HepG2 (cell line): ENCODE data around the gene RHBDD2. TPM values are rescaled to one million over a fixed set of nuclear protein-coding genes. Genes with fewer than 3 reads are reported as not detected.

ENCODE experiments used
- CBX5 ChIP-seq: sonication (generic); formaldehyde crosslinking; IDR thresholded peaks from 2 replicates; pipeline ENCODE4 v1.4.0; 2020; ENCODE audit warnings: missing genetic modification reagents, borderline replicate concordance
- DMAP1 ChIP-seq: IDR thresholded peaks from 2 replicates; pipeline ENCODE4 v1.6.1; 2016
- FOXC1 ChIP-seq: sonication (generic); formaldehyde crosslinking; IDR thresholded peaks from 2 replicates; pipeline ENCODE4 v1.8.0; 2022; ENCODE audit warnings: mild to moderate bottlenecking, missing genetic modification reagents, borderline replicate concordance
- FOXK2 ChIP-seq: fragments of 450-650 bp; IDR thresholded peaks from 2 replicates; pipeline ENCODE4 v1.6.1; 2016
- HMG20A ChIP-seq: IDR thresholded peaks from 2 replicates; pipeline ENCODE4 v1.6.1; 2016; ENCODE audit warnings: borderline replicate concordance
- MEIS2 ChIP-seq: sonication (generic); formaldehyde crosslinking; IDR thresholded peaks from 2 replicates; pipeline ENCODE4 v1.9.0; 2021; ENCODE audit warnings: mild to moderate bottlenecking, missing genetic modification reagents
- NFE2L1 ChIP-seq: sonication (generic); formaldehyde crosslinking; IDR thresholded peaks from 2 replicates; pipeline ENCODE4 v1.4.0; 2020; ENCODE audit warnings: missing genetic modification reagents, mild to moderate bottlenecking, borderline replicate concordance
- RAD21 ChIP-seq: fragments of 450-650 bp; formaldehyde crosslinking; IDR thresholded peaks from 2 replicates; pipeline ENCODE4 v1.5.0; 2020; ENCODE audit warnings: mild to moderate bottlenecking
- TBP ChIP-seq: sonication (generic); formaldehyde crosslinking; IDR thresholded peaks from 2 replicates; pipeline ENCODE4 v1.5.0; 2020; ENCODE audit warnings: missing genetic modification reagents
- ZNF12 ChIP-seq: sonication (generic); formaldehyde crosslinking; IDR thresholded peaks from 2 replicates; pipeline ENCODE4 v1.5.0; 2020; ENCODE audit warnings: missing genetic modification reagents
- ZNF224 ChIP-seq: sonication (generic); formaldehyde crosslinking; IDR thresholded peaks from 2 replicates; pipeline ENCODE4 v1.5.0; 2020; ENCODE audit warnings: mild to moderate bottlenecking, missing genetic modification reagents
- ZNF432 ChIP-seq: sonication (generic); formaldehyde crosslinking; IDR thresholded peaks from 2 replicates; pipeline ENCODE4 v1.5.0; 2020; ENCODE audit warnings: missing genetic modification reagents, mild to moderate bottlenecking, borderline replicate concordance
- ZNF44 ChIP-seq: sonication (generic); formaldehyde crosslinking; IDR thresholded peaks from 2 replicates; pipeline ENCODE4 v1.5.1; 2020; ENCODE audit warnings: mild to moderate bottlenecking, missing genetic modification reagents
- ZNF530 ChIP-seq: sonication (generic); formaldehyde crosslinking; IDR thresholded peaks from 2 replicates; pipeline ENCODE4 v1.5.0; 2020; ENCODE audit warnings: low read depth, mild to moderate bottlenecking, missing genetic modification reagents
- ZNF589 ChIP-seq: sonication (generic); formaldehyde crosslinking; conservative IDR thresholded peaks from 2 replicates; pipeline ENCODE4 v1.8.0; 2022; ENCODE audit warnings: mild to moderate bottlenecking, moderate library complexity, missing genetic modification reagents
- ZNF615 ChIP-seq: sonication (generic); formaldehyde crosslinking; IDR thresholded peaks from 2 replicates; pipeline ENCODE4 v1.5.0; 2020; ENCODE audit warnings: mild to moderate bottlenecking, missing genetic modification reagents, borderline replicate concordance
- ZNF7 ChIP-seq: IDR thresholded peaks from 2 replicates; pipeline ENCODE4 v1.6.1; 2016; ENCODE audit warnings: missing biosample characterization, missing genetic modification reagents
- polyA plus RNA-seq, 8 experiments: library from polyadenylated mRNA; depleted of rRNA in 3 of 8; stranded (reverse) in 7 of 8; unstranded in 1 of 8; fragments of >200 nt; fragmentation: Illumina TruSeq in 4 of 8; extraction: Trizol in 4 of 8; gene quantifications; 2 replicates each; pipeline versions ENCODE4 v1.2.1 to v1.2.3, GENCODE V29; 2011 to 2016; ENCODE audit warnings: low read depth in 4 of 8, missing spikeins in 1 of 8, mixed read lengths in 1 of 8; ENCODE audit not compliant: insufficient read depth in 1 of 8
- total RNA-seq, 5 experiments: library from RNA; depleted of rRNA; stranded (reverse); fragments of >200 nt; fragmentation: Illumina TruSeq; extraction: Trizol; gene quantifications; 2 replicates each; pipeline ENCODE4 v1.2.3, GENCODE V29; 2016; ENCODE audit warnings: low read depth in 1 of 5
- TF ChIP-seq, protein P1 (sequence below): sonication (generic); IDR thresholded peaks from 2 replicates; pipeline ENCODE4 v1.6.1; 2016; ENCODE audit warnings: low read depth, borderline replicate concordance
- TF ChIP-seq, protein P2 (sequence below): sonication (generic); formaldehyde crosslinking; IDR thresholded peaks from 2 replicates; pipeline ENCODE4 v1.4.0; 2020; ENCODE audit warnings: mild to moderate bottlenecking, missing genetic modification reagents, borderline replicate concordance
- TF ChIP-seq, protein P3 (sequence below): IDR thresholded peaks from 2 replicates; pipeline ENCODE4 v1.6.1; 2016; ENCODE audit warnings: low read depth, borderline replicate concordance
- TF ChIP-seq, protein P4 (sequence below): sonication (generic); formaldehyde crosslinking; conservative IDR thresholded peaks from 2 replicates; pipeline ENCODE4 v1.4.0; 2020; ENCODE audit warnings: mild to moderate bottlenecking, missing genetic modification reagents, moderate library complexity
- TF ChIP-seq, protein P5 (sequence below): sonication (generic); formaldehyde crosslinking; IDR thresholded peaks from 2 replicates; pipeline ENCODE4 v1.5.1; 2020; ENCODE audit warnings: missing genetic modification reagents, mild to moderate bottlenecking, borderline replicate concordance

Gene RHBDD2
- total and polyA plus RNA-seq, 2 of the 13 experiments (the other 11 are each of a cell fraction or from before 2014, with no cell fraction given) = 23.1 to 26.4 TPM

DNA sequence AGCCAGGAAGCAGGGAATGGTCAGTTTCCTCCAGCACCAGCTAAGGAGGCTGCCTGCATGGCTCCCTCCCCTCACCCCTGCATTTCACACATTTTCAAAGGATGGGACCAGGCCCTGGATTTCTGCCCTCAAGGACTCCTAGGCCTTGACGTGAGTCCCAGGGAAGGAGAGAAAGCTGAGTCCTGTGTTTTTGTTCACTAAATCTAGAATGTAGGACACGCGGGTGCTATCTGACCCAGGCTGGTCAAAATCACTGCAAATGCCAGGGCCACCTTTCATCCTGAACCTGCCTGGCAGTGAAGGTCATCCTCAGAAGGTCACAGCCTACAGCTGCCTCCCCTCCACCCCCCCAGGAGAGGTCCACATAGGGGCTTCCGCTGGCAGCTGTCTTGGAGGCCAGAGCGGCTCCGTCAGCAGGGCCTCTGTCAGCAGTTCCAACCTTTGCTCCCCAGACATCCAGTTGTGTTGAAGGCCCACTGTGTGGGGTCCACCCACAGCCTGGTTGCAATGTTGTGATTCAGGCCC is 18.0 kb downstream of the RHBDD2 start (continued):
- TF ChIP-seq, protein P1, sequence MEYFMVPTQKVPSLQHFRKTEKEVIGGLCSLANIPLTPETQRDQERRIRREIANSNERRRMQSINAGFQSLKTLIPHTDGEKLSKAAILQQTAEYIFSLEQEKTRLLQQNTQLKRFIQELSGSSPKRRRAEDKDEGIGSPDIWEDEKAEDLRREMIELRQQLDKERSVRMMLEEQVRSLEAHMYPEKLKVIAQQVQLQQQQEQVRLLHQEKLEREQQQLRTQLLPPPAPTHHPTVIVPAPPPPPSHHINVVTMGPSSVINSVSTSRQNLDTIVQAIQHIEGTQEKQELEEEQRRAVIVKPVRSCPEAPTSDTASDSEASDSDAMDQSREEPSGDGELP = peak; percentile 72; the same call in 1 of the 2 replicates
- 0 out of 2 replicates have a peak, but pooled peaks have one; percentile 29 for TF ChIP-seq DMAP1 (CRISPR knock-in tag)
- TF ChIP-seq, protein P2, sequence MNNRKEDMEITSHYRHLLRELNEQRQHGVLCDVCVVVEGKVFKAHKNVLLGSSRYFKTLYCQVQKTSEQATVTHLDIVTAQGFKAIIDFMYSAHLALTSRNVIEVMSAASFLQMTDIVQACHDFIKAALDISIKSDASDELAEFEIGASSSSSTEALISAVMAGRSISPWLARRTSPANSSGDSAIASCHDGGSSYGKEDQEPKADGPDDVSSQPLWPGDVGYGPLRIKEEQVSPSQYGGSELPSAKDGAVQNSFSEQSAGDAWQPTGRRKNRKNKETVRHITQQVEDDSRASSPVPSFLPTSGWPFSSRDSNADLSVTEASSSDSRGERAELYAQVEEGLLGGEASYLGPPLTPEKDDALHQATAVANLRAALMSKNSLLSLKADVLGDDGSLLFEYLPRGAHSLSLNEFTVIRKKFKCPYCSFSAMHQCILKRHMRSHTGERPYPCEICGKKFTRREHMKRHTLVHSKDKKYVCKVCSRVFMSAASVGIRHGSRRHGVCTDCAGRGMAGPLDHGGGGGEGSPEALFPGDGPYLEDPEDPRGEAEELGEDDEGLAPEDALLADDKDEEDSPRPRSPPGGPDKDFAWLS (CRISPR knock-in tag) = no peak
- TF ChIP-seq ZNF224 (CRISPR knock-in tag) = no peak
- TF ChIP-seq TBP (CRISPR knock-in tag) = no peak
- TF ChIP-seq ZNF530 (CRISPR knock-in tag) = no peak
- 0 out of 2 replicates have a peak, but pooled peaks have one; percentile 22 for TF ChIP-seq HMG20A (CRISPR knock-in tag)
- TF ChIP-seq ZNF589 (CRISPR knock-in tag) = no peak
- TF ChIP-seq, protein P3, sequence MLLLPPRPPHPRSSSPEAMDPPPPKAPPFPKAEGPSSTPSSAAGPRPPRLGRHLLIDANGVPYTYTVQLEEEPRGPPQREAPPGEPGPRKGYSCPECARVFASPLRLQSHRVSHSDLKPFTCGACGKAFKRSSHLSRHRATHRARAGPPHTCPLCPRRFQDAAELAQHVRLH (CRISPR knock-in tag) = no peak
- TF ChIP-seq, protein P4, sequence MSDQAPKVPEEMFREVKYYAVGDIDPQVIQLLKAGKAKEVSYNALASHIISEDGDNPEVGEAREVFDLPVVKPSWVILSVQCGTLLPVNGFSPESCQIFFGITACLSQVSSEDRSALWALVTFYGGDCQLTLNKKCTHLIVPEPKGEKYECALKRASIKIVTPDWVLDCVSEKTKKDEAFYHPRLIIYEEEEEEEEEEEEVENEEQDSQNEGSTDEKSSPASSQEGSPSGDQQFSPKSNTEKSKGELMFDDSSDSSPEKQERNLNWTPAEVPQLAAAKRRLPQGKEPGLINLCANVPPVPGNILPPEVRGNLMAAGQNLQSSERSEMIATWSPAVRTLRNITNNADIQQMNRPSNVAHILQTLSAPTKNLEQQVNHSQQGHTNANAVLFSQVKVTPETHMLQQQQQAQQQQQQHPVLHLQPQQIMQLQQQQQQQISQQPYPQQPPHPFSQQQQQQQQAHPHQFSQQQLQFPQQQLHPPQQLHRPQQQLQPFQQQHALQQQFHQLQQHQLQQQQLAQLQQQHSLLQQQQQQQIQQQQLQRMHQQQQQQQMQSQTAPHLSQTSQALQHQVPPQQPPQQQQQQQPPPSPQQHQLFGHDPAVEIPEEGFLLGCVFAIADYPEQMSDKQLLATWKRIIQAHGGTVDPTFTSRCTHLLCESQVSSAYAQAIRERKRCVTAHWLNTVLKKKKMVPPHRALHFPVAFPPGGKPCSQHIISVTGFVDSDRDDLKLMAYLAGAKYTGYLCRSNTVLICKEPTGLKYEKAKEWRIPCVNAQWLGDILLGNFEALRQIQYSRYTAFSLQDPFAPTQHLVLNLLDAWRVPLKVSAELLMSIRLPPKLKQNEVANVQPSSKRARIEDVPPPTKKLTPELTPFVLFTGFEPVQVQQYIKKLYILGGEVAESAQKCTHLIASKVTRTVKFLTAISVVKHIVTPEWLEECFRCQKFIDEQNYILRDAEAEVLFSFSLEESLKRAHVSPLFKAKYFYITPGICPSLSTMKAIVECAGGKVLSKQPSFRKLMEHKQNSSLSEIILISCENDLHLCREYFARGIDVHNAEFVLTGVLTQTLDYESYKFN (CRISPR knock-in tag) = peak; percentile 79
- no peak for TF ChIP-seq NFE2L1
- TF ChIP-seq ZNF12 (CRISPR knock-in tag) = no peak
- no peak for TF ChIP-seq ZNF44 (CRISPR knock-in tag)
- no peak for TF ChIP-seq CBX5 (CRISPR knock-in tag)
- no peak for TF ChIP-seq MEIS2
- no peak for TF ChIP-seq ZNF615 (CRISPR knock-in tag)
- TF ChIP-seq RAD21 (CRISPR knock-in tag) = 0 out of 2 replicates have a peak, but pooled peaks have one; percentile 25
- TF ChIP-seq, protein P5, sequence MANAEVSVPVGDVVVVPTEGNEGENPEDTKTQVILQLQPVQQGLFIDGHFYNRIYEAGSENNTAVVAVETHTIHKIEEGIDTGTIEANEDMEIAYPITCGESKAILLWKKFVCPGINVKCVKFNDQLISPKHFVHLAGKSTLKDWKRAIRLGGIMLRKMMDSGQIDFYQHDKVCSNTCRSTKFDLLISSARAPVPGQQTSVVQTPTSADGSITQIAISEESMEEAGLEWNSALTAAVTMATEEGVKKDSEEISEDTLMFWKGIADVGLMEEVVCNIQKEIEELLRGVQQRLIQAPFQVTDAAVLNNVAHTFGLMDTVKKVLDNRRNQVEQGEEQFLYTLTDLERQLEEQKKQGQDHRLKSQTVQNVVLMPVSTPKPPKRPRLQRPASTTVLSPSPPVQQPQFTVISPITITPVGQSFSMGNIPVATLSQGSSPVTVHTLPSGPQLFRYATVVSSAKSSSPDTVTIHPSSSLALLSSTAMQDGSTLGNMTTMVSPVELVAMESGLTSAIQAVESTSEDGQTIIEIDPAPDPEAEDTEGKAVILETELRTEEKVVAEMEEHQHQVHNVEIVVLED = no peak
- no peak for TF ChIP-seq ZNF7 (CRISPR knock-in tag)
- TF ChIP-seq FOXK2 = no peak
- no peak for TF ChIP-seq ZNF432 (CRISPR knock-in tag)
- no peak for TF ChIP-seq FOXC1 (CRISPR knock-in tag)
